HG03097 (cell line): ENCODE results near the gene PRAMEF17.
"Not testable (repeated sequence)": the region's sequence is repeated elsewhere in the genome, so short reads cannot be mapped to it uniquely, and the experiment has no call there.

Experiments
- ATAC-seq: cut with Tn5 transposase; IDR thresholded peaks from one replicate; pipeline ENCODE4 v1.9.1; 2021; ENCODE audit not compliant: unreplicated experiment, low FRiP score

PRAMEF17 gene, protein sequence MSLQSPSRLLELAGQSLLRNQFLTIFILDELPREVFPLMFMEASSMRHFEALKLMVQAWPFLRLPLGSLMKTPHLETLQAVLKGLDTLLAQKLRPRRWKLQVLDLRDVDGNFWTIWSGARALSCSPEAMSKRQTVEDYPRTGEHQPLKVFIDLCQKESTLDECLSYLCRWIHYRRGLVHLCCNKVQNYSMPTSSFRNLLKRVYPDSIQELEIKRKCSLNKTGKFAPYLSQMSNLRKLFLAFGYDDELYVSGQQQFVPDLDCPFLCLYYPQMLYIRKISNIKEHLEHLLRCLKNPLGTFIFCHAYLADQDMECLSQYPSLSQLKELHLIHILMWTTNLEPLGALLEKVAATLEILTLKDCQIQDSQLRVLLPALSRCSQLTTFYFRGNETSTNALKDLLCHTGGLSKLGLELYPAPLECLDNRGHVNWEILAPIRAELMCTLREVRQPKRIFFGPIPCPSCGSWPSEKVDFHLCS

DNA sequence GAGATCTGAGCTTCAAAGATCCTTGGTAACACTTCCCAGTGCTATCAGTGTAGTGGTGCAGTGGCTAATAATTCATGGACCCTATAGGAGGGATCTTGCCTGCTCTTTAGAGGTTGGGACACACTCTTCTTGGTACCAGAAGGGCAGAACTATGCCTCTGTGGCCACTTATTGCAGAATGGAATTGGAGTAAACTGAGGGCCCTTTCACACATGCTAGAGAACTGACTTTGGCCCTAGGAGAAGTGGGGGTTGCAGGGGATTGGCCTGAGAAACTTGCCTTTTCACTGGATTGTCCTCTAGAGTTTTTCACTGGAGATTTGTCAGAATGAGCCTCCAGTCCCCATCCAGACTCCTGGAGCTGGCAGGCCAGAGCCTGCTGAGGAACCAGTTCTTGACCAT lies at the start of gene PRAMEF17:
PRAMEF17 (plus strand) TSS at position 301 of the 400 bp plus-strand sequence; CDS start at position 327, 26 bp downstream.
- not testable (repeated sequence) for ATAC-seq

- ATAC-seq = not testable (repeated sequence)
These were observed 46.9 kb upstream of the PRAMEF17 start for GRCh38 chr1:13342496-13342895.

DNA sequence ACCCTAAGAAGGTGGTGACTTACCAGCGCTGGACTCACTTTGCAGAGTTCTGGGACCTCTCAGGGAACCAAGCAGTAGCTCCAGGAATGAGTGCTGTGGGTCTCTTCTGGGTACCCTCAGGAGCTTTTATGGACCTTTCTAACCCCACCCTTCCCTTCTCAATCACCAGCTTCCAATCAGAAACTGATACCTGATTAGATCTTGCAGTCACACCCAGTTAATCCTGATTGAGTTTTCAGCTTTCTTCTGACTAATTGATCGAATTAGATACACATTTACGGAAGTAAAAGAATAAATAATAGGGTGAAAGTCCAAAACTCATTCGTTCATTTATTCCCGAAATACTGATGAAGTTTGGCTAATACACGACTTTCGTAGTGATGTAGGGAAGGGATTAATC lies 42.4 kb upstream of the PRAMEF17 start, which contains the start of gene PRAMEF14:
PRAMEF14 (minus strand) TSS at position 101 of the 400 bp plus-strand sequence. CDS start 1,820 bp downstream, outside the sequence.
- not testable (repeated sequence) for ATAC-seq

- not testable (repeated sequence) for ATAC-seq
These were observed 36.0 kb upstream of the PRAMEF17 start for GRCh38 chr1:13353476-13353875.

DNA sequence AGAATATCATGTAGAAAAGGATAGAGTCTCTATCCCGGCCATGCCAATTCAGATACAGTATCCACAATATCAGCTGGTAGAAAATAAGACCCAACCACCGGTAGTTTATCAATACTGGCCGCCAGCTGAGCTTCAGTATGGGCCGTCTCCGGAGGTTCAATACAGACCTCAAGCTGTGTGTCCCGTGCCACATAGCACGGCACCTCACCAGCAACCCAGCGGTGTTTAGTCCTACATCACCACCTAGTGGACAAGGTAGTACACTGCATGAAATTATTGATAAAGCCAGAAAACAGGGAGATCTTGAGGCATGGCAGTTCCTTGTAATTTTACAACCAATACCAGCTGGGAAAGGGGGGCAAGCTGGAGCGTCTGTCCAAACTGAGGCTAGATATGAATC lies 35.0 kb upstream of the PRAMEF17 start:
- ATAC-seq = not testable (repeated sequence)

GRCh38 chr1:13356774-13357173 lies 32.7 kb upstream of the PRAMEF17 start:
- not testable (repeated sequence) for ATAC-seq

DNA sequence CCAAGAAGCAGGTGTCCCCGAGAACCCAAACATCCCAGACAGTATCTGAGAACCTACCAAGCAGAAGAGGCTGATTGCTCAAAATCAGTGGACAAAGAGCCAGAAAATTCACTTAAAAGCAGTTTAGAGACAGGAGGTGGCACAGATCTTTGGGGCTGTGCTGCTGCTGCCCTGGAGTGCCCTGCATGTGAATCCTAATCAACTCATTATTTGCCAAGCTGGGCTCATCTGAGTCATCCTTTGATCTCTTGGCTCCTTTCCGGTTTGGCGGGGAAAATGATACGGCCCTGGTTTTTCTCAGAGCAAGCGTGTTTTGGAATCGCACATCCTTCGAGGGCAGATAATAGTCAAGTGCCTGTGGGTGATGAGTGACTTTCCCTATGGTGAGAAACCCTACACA lies 27.1 kb upstream of the PRAMEF17 start:
- ATAC-seq = not testable (repeated sequence)

DNA sequence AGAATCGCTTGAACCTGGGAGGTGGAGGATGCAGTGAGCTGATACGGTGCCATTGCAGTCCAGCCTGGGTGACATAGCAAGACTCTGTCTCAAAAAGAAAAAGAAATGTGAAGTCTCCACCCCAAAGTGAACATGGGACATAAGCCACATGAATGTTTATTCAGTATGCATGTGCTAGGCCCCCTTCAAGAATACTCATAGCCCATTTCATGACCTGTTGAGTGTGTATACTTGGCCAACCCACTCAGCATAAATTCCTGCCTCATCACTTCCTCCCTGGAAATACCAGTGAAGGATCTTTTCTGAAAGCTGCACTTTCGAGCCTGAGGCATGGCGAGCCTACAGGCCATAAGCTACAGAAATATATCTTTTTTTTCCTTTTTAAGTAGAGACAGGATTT lies 24.5 kb upstream of the PRAMEF17 start:
- not testable (repeated sequence) for ATAC-seq

DNA sequence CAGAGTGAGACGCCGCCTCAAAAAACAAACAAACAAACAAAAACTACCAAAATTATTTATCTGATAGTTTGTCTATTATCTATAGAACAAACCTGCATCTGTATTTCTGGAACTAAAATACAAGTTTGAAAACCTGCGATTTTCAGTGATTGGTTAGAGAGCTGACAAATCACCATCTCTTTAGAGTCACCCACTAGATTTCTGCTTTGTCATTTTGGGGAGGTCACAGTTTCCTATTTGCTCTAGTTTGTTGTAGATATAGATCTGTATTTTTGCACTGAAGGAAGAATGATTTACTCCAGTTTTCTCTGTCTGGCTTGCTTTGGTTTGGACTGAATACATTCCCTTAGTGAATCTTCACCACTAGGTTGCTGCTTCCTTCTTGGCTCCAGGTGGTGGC lies 22.9 kb upstream of the PRAMEF17 start:
- not testable (repeated sequence) for ATAC-seq

- ATAC-seq = not testable (repeated sequence)
These were observed 20.9 kb upstream of the PRAMEF17 start for GRCh38 chr1:13368544-13368943.

GRCh38 chr1:13378983-13379382 lies 10.4 kb upstream of the PRAMEF17 start:
- not testable (repeated sequence) for ATAC-seq

DNA sequence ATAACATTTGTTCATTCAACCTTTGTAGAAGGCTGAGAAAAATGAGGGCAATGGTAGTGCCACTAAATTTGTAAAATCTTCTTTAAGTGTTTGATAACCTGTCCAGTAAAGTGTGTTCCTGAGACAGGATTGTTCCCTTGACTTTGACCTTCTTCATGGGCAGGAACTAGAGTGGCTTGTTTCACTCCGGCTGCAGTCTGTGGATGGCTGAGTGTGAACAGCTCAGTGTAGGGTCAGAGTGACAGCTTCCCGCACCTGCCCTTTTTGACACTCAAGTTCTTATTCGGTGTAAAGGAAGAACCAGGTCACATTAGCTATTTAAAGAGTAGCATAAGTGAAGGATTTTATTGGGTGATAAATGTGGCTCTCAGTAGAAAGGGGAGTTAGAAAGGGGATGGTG lies 9.1 kb upstream of the PRAMEF17 start:
- ATAC-seq = not testable (repeated sequence)

DNA sequence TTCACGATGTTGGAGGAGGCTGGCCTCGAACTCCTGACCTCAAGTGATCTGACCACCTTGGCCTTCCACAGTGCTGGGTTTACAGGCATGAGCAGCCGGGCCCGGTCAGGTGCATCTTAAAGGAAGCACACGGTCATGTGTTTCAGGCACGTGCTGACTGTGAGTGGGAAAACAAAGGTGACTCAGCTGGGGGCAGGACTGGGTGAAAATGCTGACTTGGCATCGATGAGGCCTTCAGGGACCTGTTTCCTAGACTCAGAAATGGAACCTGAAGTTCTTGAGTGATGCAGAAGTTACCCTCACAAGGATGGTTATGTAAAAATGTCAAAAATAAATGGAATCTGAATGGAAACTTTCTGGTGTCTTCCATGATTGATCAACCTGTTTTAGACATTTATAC lies 3.6 kb downstream of the PRAMEF17 start:
- not testable (repeated sequence) for ATAC-seq

DNA sequence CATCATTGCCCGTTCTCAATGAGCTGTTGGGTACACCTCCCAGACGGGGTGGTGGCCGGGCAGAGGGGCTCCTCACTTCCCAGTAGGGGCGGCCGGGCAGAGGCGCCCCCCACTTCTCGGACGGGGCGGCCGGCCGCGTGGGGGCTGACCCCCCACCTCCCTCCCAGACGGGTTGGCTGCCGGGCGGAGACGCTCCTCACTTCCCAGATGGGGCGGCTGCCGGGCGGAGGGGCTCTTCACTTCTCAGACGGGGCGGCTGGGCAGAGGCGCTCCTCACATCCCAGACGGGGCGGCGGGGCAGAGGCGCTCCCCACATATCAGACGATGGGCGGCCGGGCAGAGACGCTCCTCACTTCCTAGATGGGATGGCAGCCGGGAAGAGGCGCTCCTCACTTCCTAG lies 5.3 kb downstream of the PRAMEF17 start:
- not testable (repeated sequence) for ATAC-seq

- ATAC-seq = not testable (repeated sequence)
These were observed 5.9 kb downstream of the PRAMEF17 start for GRCh38 chr1:13395311-13395710.

- ATAC-seq = no peak
These were observed 18.4 kb downstream of the PRAMEF17 start for GRCh38 chr1:13407811-13408210.

DNA sequence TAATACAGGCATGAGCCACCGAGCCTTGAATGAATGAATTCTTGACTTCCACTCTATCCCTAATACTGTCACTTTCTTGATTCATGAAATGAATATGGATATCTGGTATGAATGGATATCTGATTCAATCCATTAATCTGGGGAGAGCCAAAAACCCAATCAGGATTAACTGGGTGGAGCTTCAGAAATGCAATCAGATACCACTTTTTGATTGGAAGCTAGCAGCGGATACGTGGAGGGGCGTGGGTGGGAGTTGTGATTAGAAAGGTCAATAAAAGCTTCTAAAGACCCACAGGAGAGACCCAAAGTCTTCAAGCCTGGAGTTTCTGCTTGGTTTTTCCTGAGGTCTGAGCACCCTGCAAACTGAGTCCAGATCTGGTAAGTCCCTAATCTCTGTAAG lies 20.7 kb downstream of the PRAMEF17 start, which contains the start of gene PRAMEF20:
PRAMEF20 (plus strand) TSS at position 301 of the 400 bp plus-strand sequence. CDS start 5,905 bp downstream, outside the sequence.
- not testable (repeated sequence) for ATAC-seq

GRCh38 chr1:13430495-13430894 lies 41.1 kb downstream of the PRAMEF17 start:
- ATAC-seq = no peak

DNA sequence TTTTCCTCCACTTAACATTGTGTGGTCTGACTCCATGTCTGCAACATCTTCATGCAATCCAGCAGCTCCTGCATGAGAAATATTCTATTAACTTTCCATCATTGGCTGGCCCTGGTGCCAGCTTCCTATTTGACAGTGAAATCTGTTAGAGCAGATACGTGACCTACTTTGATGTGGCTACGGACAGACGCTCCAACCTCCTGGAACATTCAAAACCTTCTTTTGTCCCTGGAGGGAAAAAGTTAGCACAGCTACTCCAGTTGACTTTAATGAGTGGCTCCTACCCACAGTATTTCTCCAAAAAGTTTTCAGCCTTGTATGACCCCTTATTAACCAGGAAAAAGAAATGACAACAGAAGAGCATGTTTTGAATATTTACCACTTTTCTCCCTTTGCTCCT lies 42.8 kb downstream of the PRAMEF17 start:
- ATAC-seq = no peak

DNA sequence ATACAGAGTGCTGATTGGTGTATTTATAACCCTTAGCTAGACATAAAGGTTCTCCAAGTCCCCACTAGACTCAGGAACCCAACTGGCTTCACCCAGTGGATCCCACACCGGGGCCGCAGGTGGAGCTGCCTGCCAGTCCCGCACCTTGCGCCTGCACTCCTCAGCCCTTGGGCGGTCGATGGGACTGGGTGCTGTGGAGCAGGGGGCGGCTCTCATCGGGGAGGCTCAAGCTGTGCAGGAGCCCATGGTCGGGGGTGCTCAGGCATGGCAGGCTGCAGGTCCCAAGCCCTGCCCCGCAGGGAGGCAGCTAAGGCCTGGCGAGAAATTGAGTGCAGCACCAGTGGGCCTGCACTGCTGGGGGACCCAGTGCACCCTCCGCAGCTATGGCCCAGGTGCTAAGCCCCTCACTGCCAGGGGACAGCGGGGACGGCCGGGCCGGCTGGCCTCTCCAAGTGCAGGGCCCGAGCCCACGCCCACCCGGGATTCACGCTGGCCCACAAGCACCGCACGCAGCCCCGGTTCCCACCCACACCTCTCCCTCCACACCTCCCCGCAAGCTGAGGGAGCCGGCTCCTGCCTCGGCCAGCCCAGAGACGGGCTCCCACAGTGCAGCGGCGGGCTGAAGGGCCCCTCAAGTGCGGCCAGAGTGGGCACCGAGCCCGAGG lies 44.4 kb downstream of the PRAMEF17 start:
- ATAC-seq = not testable (repeated sequence)

DNA sequence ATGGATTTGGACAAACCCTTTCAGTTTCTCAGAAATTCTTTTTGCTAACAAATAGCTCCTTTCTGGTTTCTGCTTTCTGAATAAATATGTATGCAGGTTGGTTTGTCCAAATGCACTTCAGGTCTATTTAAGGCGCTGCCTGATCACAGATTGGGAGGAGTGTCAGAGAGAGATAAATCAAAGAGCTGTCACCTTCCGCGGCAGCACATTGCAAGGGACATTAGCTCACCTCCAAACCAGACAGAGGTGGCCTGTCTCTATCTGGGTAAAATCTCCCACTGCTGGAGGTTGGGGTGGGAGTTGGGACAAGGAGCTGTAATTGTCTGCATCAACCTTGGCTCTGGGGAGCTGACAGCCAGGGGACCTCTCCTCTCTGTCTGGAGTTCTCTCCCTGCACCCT lies 46.0 kb downstream of the PRAMEF17 start:
- no peak for ATAC-seq
